B cell (primary cell): ENCODE data around the gene MICA. TPM values are rescaled to one million over a fixed set of nuclear protein-coding genes. Genes with fewer than 3 reads are reported as not detected.

Source experiments
- ATAC-seq: fragments of 200-7000 bp; cut with Tn5 transposase; one replicate; pipeline ENCODE4 v1.10.0; 2021; ENCODE audit warnings: low read depth, mild to moderate bottlenecking, moderate number of reproducible peaks, moderate library complexity
- CTCF ChIA-PET: fragments of 350-600 bp; sonication (Branson Sonifier 250); formaldehyde crosslinking; loops from one replicate; lab custom pipeline; 2021; ENCODE audit warnings: antibody characterized with exemption, inconsistent platforms; lab: Charles Lee
- POLR2A ChIA-PET: fragments of 350-600 bp; sonication (Branson Sonifier 250); formaldehyde crosslinking; loops from one replicate; lab custom pipeline; 2021; ENCODE audit warnings: antibody characterized with exemption; lab: Charles Lee
- DNase-seq: peaks from one replicate; pipeline ENCODE4 v3.0.0; 2013
- H2AFZ ChIP-seq: 2 replicates; pipeline ENCODE4 v1.6.1; 2012; ENCODE audit warnings: mild to moderate bottlenecking, low read depth, low read length; ENCODE audit not compliant: insufficient read depth, poor library complexity, severe bottlenecking
- H3K27ac ChIP-seq, 2 donors: 1 replicate in 1 of 2; 2 replicates in 1 of 2; pipeline ENCODE4 v1.5.1; 2012 to 2013; ENCODE audit warnings: low read length in 2 of 2, mild to moderate bottlenecking in 2 of 2, moderate library complexity in 1 of 2
- H3K27me3 ChIP-seq, 4 experiments: fragments of 200-600 bp in 1 of 4; sonication (generic) in 1 of 4; replicated peaks in 1 of 4; 1 replicate in 2 of 4; 2 replicates in 2 of 4; pipeline versions ENCODE4 v1.6.1 to v1.7.0; 2013 to 2016; ENCODE audit warnings: low read length in 3 of 4, mild to moderate bottlenecking in 2 of 4, mixed read lengths in 1 of 4, moderate library complexity in 1 of 4; ENCODE audit not compliant: insufficient read depth in 4 of 4, control insufficient read depth in 3 of 4; ENCODE audit errors: control extremely low read depth in 1 of 4
- H3K36me3 ChIP-seq, 2 experiments: replicated peaks in 1 of 2; 1 replicate in 1 of 2; 2 replicates in 1 of 2; pipeline versions ENCODE4 v1.6.1 to v1.7.1; 2013; ENCODE audit warnings: low read length in 1 of 2; ENCODE audit not compliant: insufficient read depth in 2 of 2, control insufficient read depth in 1 of 2; ENCODE audit errors: control extremely low read depth in 1 of 2, extremely low read depth in 1 of 2
- H3K4me1 ChIP-seq, 2 donors: fragments of 200-600 bp in 1 of 2; sonication (generic) in 1 of 2; 1 replicate in 1 of 2; 2 replicates in 1 of 2; pipeline versions ENCODE4 v1.5.1 to v1.6.1; 2013 to 2017; ENCODE audit warnings: low read length in 2 of 2; ENCODE audit not compliant: control insufficient read depth in 2 of 2, insufficient read depth in 2 of 2
- H3K4me2 ChIP-seq: replicated peaks from 2 replicates; pipeline ENCODE3; 2012; ENCODE audit warnings: mild to moderate bottlenecking, low read depth, low read length; ENCODE audit not compliant: poor library complexity, severe bottlenecking
- H3K4me3 ChIP-seq, 5 experiments: fragments of 200-600 bp in 1 of 5; sonication (generic) in 1 of 5; 1 replicate in 3 of 5; 2 replicates in 2 of 5; pipeline versions ENCODE4 v1.5.1 to v1.7.0; 2011 to 2016; ENCODE audit warnings: low read length in 4 of 5, mild to moderate bottlenecking in 4 of 5, low read depth in 2 of 5, control low read depth in 1 of 5, moderate library complexity in 1 of 5; ENCODE audit not compliant: insufficient read depth in 1 of 5; ENCODE audit errors: control extremely low read depth in 1 of 5, extremely low read depth in 1 of 5
- H3K79me2 ChIP-seq: fragments of 200-600 bp; sonication (generic); one replicate; pipeline ENCODE4 v1.6.0; 2016; ENCODE audit warnings: low read length; ENCODE audit not compliant: control insufficient read depth, insufficient read depth
- H3K9ac ChIP-seq: fragments of 200-600 bp; sonication (generic); 2 replicates; pipeline ENCODE4 v1.6.1; 2017; ENCODE audit warnings: mild to moderate bottlenecking, low read length, moderate library complexity
- H3K9me3 ChIP-seq, 3 donors: one replicate each; pipeline versions ENCODE4 v1.6.1 to v1.7.1; 2013; ENCODE audit warnings: low read length in 2 of 3; ENCODE audit not compliant: control insufficient read depth in 2 of 3, insufficient read depth in 1 of 3; ENCODE audit errors: control extremely low read depth in 1 of 3
- H4K20me1 ChIP-seq: 2 replicates; pipeline ENCODE4 v1.6.0; 2012; ENCODE audit warnings: mild to moderate bottlenecking, low read length; ENCODE audit not compliant: insufficient read depth, control insufficient read depth, poor library complexity, severe bottlenecking
- H3K27ac Mint-ChIP-seq: one replicate; pipeline ENCODE4 v1.8.0; 2021; ENCODE audit warnings: mixed read lengths
- H3K27me3 Mint-ChIP-seq: one replicate; pipeline ENCODE4 v1.8.0; 2021; ENCODE audit warnings: mixed read lengths
- H3K4me1 Mint-ChIP-seq: one replicate; pipeline ENCODE4 v1.8.0; 2021; ENCODE audit warnings: mixed read lengths
- H3K4me3 Mint-ChIP-seq: one replicate; pipeline ENCODE4 v1.8.0; 2021; ENCODE audit warnings: mixed read lengths
- H3K9me3 Mint-ChIP-seq: one replicate; pipeline ENCODE4 v1.8.0; 2022; ENCODE audit warnings: mixed read lengths; ENCODE audit not compliant: insufficient read depth
- EZH2 ChIP-seq: IDR thresholded peaks from 2 replicates; pipeline ENCODE4 v1.6.1; 2012; ENCODE audit warnings: borderline replicate concordance, low read depth, mild to moderate bottlenecking, moderate library complexity, low read length; ENCODE audit not compliant: insufficient read depth, poor library complexity, severe bottlenecking
- WGBS: methylation state at CpG from one replicate; pipeline ENCODE4 v1.1.5; 2013; ENCODE audit warnings: missing lambda C conversion rate; ENCODE audit not compliant: insufficient coverage; 5-methylcytosine and 5-hydroxymethylcytosine counted together
- intact Hi-C: fragments of 100-400 bp; cut with micrococcal nuclease; formaldehyde crosslinking; loops from one replicate; pipeline ENCODE4 v1.10.0; 2022
- polyA plus RNA-seq: library from polyadenylated mRNA; depleted of rRNA; stranded (reverse); fragments of >200 nt; gene quantifications from 2 replicates; pipeline ENCODE4 v1.2.3, GENCODE V29; 2012
- total RNA-seq, 2 donors: library from RNA; stranded (reverse); fragments of 120-200 nt in 1 of 2; gene quantifications; 1 replicate in 1 of 2; 2 replicates in 1 of 2; pipeline versions ENCODE4 v1.2.3 to v1.2.4, GENCODE V29; 2013 to 2022
- TF ChIP-seq, protein P1 (sequence below): fragments of 200-600 bp; IDR thresholded peaks from one replicate; pipeline ENCODE4 v1.8.0; 2022; ENCODE audit warnings: antibody characterized with exemption, mild to moderate bottlenecking

Gene MICA
- total and polyA plus RNA-seq, 2 donors (not counting 1 experiment from before 2014, with no cell fraction given): 13.9 to 28.5 TPM

GRCh38 chr6:31462964-31463870, 59.8 kb downstream of the MICA start:
- Histone ChIP-seq H3K4me3 (peak overlapping the region; percentile 73 to 99 (median 84)), H3K4me2 (peak overlapping the region; percentile 97), H3K79me2 (peaks cover 76% of the 10 kb centered on the region), H3K9ac (peak overlapping the region; percentile 99), H3K4me1 (peaks cover 51 to 55% of the 10 kb centered on the region in 2 donors), H3K9me3 (no peaks in the 10 kb centered on the region), H3K27me3 (peaks cover 0 to 4% (median 0%) of the 10 kb centered on the region in 4 experiments), H4K20me1 (peaks cover 49% of the 10 kb centered on the region), H3K36me3 (peaks cover 3 to 27% of the 10 kb centered on the region in 2 experiments), H2AFZ (peak overlapping the region; percentile 97), H3K27ac (peak overlapping the region; percentile 99)
- Mint-ChIP-seq H3K27ac (peak overlapping the region; percentile 98), H3K4me1 (peaks cover 66% of the 10 kb centered on the region), H3K4me3 (peak overlapping the region; percentile 99), H3K27me3 (no peaks in the 10 kb centered on the region), H3K9me3 (no peaks in the 10 kb centered on the region)
- CTCF ChIA-PET: interaction anchor here (0.6 to 1.9 kb wide), 10 partner anchors 11 to 1813 kb away, joined by 3 to 8 read pairs (median 4); partner anchors contain the start of gene DDX39B
- peak; percentile 97 for DNase-seq
- TF ChIP-seq, protein P1, sequence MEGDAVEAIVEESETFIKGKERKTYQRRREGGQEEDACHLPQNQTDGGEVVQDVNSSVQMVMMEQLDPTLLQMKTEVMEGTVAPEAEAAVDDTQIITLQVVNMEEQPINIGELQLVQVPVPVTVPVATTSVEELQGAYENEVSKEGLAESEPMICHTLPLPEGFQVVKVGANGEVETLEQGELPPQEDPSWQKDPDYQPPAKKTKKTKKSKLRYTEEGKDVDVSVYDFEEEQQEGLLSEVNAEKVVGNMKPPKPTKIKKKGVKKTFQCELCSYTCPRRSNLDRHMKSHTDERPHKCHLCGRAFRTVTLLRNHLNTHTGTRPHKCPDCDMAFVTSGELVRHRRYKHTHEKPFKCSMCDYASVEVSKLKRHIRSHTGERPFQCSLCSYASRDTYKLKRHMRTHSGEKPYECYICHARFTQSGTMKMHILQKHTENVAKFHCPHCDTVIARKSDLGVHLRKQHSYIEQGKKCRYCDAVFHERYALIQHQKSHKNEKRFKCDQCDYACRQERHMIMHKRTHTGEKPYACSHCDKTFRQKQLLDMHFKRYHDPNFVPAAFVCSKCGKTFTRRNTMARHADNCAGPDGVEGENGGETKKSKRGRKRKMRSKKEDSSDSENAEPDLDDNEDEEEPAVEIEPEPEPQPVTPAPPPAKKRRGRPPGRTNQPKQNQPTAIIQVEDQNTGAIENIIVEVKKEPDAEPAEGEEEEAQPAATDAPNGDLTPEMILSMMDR: no peak
- no peak for TF ChIP-seq EZH2
- POLR2A ChIA-PET: interaction anchor here (0.5 to 0.7 kb wide), 4 partner anchors 8 to 560 kb away, joined by 3 to 12 read pairs (median 3); no protein-coding TSS in a partner anchor
- intact Hi-C loops: loop anchor here (10.0 kb wide), 1 partner anchor 308 kb away; the partner anchor contains the start of genes CCHCR1 and TCF19
- WGBS: 4% methylated on average over 21 of the region's 29 CpGs
- ATAC-seq: peak; percentile 96
